HL-60 (cell line): ENCODE results near the gene IPO5.

Experiments used
- DNase-seq, 2 experiments: peaks; one replicate each; pipeline ENCODE4 v3.0.0-alpha.2; 2010 to 2020; ENCODE audit warnings: low read depth in 1 of 2, low spot score in 1 of 2
- H3K27ac ChIP-seq: fragments of 250-450 bp; sonication (Bioruptor Pico); replicated peaks from 2 replicates; pipeline ENCODE4 v1.5.1; 2020; ENCODE audit warnings: mild to moderate bottlenecking, moderate library complexity
- H3K27me3 ChIP-seq: fragments of 250-450 bp; sonication (Bioruptor Pico); 2 replicates; pipeline ENCODE4 v1.5.1; 2021; ENCODE audit warnings: mild to moderate bottlenecking, moderate library complexity; ENCODE audit not compliant: insufficient read depth, poor library complexity, severe bottlenecking
- H3K4me3 ChIP-seq: replicated peaks from 2 replicates; pipeline ENCODE4 v1.5.1; 2011; ENCODE audit warnings: mild to moderate bottlenecking, control low read depth, low read length; ENCODE audit not compliant: insufficient read depth
- GABPA ChIP-seq: IDR thresholded peaks from 2 replicates; pipeline ENCODE4 v1.6.1; 2012; ENCODE audit warnings: low read depth
- POLR2AphosphoS5 ChIP-seq: IDR thresholded peaks from 2 replicates; pipeline ENCODE4 v1.6.1; 2012; ENCODE audit warnings: low read depth
- SPI1 ChIP-seq: IDR thresholded peaks from 2 replicates; pipeline ENCODE4 v1.6.1; 2012; ENCODE audit warnings: low read depth, mild to moderate bottlenecking, borderline replicate concordance
- TF ChIP-seq, protein P1 (sequence below): IDR thresholded peaks from 2 replicates; pipeline ENCODE4 v1.6.1; 2012; ENCODE audit warnings: low read depth; ENCODE audit not compliant: insufficient replicate concordance
- TF ChIP-seq, protein P2 (sequence below): IDR thresholded peaks from one replicate; pipeline ENCODE4 v1.5.1; 2011; ENCODE audit warnings: low read length, control low read depth, inconsistent platforms; ENCODE audit not compliant: insufficient read depth

IPO5 gene

DNA sequence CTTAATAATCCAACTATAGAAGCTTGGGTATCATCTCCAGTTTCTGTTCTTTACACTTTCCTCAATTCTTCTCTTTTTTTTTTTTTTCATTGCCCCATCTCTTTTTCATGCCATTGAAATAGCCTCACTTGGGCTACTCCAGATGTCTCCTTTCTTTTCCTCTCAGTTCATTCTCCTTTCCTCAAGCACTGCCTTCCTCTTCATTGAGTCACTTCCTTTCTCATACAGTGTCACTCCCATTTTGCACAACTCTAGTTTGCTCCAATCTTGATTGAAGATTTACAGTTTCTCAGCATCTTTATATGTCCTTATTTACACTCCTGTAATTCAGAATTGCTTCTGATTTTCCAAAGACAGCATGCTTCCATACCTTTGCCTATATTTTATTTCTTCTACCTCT, 61.3 kb downstream of the IPO5 start:
- H3K4me3 ChIP-seq, result no peak overlapping the region
- DNase-seq, result no peak
- no peaks in the 10 kb centered on the region for H3K27me3 ChIP-seq
- H3K27ac ChIP-seq, result no peak overlapping the region
- TF ChIP-seq SPI1 (no peak), POLR2AphosphoS5 (no peak), GABPA (no peak)
- TF ChIP-seq, protein P1, sequence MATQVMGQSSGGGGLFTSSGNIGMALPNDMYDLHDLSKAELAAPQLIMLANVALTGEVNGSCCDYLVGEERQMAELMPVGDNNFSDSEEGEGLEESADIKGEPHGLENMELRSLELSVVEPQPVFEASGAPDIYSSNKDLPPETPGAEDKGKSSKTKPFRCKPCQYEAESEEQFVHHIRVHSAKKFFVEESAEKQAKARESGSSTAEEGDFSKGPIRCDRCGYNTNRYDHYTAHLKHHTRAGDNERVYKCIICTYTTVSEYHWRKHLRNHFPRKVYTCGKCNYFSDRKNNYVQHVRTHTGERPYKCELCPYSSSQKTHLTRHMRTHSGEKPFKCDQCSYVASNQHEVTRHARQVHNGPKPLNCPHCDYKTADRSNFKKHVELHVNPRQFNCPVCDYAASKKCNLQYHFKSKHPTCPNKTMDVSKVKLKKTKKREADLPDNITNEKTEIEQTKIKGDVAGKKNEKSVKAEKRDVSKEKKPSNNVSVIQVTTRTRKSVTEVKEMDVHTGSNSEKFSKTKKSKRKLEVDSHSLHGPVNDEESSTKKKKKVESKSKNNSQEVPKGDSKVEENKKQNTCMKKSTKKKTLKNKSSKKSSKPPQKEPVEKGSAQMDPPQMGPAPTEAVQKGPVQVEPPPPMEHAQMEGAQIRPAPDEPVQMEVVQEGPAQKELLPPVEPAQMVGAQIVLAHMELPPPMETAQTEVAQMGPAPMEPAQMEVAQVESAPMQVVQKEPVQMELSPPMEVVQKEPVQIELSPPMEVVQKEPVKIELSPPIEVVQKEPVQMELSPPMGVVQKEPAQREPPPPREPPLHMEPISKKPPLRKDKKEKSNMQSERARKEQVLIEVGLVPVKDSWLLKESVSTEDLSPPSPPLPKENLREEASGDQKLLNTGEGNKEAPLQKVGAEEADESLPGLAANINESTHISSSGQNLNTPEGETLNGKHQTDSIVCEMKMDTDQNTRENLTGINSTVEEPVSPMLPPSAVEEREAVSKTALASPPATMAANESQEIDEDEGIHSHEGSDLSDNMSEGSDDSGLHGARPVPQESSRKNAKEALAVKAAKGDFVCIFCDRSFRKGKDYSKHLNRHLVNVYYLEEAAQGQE, result no peak
- TF ChIP-seq, protein P2, sequence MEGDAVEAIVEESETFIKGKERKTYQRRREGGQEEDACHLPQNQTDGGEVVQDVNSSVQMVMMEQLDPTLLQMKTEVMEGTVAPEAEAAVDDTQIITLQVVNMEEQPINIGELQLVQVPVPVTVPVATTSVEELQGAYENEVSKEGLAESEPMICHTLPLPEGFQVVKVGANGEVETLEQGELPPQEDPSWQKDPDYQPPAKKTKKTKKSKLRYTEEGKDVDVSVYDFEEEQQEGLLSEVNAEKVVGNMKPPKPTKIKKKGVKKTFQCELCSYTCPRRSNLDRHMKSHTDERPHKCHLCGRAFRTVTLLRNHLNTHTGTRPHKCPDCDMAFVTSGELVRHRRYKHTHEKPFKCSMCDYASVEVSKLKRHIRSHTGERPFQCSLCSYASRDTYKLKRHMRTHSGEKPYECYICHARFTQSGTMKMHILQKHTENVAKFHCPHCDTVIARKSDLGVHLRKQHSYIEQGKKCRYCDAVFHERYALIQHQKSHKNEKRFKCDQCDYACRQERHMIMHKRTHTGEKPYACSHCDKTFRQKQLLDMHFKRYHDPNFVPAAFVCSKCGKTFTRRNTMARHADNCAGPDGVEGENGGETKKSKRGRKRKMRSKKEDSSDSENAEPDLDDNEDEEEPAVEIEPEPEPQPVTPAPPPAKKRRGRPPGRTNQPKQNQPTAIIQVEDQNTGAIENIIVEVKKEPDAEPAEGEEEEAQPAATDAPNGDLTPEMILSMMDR, result no peak

DNA sequence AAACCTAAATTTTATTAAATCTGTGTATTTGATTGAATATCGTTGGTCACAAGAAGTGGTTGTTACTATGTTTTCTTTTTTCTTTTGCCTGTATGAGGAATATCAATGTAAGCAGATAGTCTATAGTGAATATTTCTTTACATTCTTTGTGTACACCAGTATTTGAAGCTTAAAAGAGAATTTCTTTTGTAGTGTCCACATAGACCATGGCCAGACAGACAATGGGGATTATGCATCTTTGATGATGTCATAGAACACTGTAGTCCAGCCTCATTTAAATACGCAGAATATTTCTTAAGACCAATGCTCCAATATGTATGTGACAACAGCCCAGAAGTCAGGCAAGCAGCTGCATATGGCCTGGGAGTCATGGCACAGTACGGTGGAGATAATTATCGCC, 64.8 kb downstream of the IPO5 start:
- DNase-seq, result no peak
- TF ChIP-seq, protein P1, result no peak
- TF ChIP-seq POLR2AphosphoS5 (no peak), SPI1 (no peak), GABPA (no peak)
- TF ChIP-seq, protein P2, result no peak
- H3K4me3 ChIP-seq, result no peak overlapping the region
- no peaks in the 10 kb centered on the region for H3K27me3 ChIP-seq
- H3K27ac ChIP-seq, result no peak overlapping the region

DNA sequence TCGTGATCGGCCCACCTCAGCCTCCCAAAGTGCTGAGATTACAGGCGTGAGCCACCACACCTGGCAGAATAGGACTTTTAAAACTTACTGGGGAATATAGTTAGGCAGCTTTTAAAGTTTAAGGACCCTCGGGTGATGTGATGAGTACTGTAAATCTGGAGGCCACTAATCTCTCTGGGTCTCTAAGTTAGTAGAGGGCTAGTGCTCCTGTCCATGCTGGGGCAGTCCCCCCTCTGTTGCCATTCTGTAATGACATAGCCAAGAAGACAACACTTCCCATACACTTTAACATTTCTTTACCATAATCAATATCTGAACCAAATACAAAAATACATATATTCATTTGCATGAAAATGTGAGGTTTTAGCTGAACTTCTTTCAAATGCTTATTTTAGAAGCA, 65.7 kb downstream of the IPO5 start:
- Histone ChIP-seq H3K27ac (no peak overlapping the region), H3K4me3 (no peak overlapping the region), H3K27me3 (no peaks in the 10 kb centered on the region)
- TF ChIP-seq, protein P1, result no peak
- TF ChIP-seq, protein P2, result no peak
- TF ChIP-seq SPI1 (no peak), POLR2AphosphoS5 (no peak), GABPA (no peak)
- no peak for DNase-seq
